ENCODE results near the gene CCDC87. TPM values are rescaled to one million over a fixed set of nuclear protein-coding genes. Genes with fewer than 3 reads are reported as not detected.

Gene CCDC87
- total RNA-seq, 6 experiments from 2014 or later, result 0.07 to 0.37 (median 0.12) TPM; not detected in 1

DNA sequence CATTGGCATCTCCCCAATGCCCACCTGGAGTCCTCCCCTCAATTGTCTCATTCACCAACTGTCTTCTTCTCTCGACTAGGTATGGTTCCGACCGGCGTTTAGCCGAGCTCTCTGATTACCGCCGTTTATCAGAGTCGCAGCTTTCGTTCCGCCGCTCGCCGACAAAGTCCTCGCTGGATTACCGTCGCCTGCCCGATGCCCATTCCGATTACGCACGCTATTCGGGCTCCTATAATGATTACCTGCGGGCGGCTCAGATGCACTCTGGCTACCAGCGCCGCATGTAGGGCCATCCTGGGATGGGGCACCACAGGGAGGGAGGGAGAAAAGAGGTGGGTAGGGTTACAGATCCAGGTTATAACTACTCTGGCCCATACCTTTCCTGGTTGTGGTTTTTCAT lies 33.5 kb upstream of the CCDC87 start:
- Histone ChIP-seq H3K36me3 (peaks cover 12 to 65% (median 39%) of the 10 kb centered on the region in 4 donors), H3K4me3 (no peak overlapping the region), H3K27me3 (no peaks in the 10 kb centered on the region), H3K9me3 (no peaks in the 10 kb centered on the region), H3K27ac (no peak overlapping the region), H3K4me1 (peaks cover 0 to 20% (median 6%) of the 10 kb centered on the region in 4 donors)
- DNase-seq (no peak), ATAC-seq (no peak)
- WGBS (ENCODE audit: insufficient coverage, low coverage, low lambda C conversion rate, missing lambda C conversion rate), result 94% methylated on average over 9 of the region's 25 CpGs
- no peak for TF ChIP-seq POLR2A (IDR thresholded peaks at IDR 0.05)
- TF ChIP-seq, protein P1, sequence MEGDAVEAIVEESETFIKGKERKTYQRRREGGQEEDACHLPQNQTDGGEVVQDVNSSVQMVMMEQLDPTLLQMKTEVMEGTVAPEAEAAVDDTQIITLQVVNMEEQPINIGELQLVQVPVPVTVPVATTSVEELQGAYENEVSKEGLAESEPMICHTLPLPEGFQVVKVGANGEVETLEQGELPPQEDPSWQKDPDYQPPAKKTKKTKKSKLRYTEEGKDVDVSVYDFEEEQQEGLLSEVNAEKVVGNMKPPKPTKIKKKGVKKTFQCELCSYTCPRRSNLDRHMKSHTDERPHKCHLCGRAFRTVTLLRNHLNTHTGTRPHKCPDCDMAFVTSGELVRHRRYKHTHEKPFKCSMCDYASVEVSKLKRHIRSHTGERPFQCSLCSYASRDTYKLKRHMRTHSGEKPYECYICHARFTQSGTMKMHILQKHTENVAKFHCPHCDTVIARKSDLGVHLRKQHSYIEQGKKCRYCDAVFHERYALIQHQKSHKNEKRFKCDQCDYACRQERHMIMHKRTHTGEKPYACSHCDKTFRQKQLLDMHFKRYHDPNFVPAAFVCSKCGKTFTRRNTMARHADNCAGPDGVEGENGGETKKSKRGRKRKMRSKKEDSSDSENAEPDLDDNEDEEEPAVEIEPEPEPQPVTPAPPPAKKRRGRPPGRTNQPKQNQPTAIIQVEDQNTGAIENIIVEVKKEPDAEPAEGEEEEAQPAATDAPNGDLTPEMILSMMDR (IDR thresholded peaks at IDR 0.05), result no peak
- intact Hi-C loops (cut with DNase I), result no loop called here

DNA sequence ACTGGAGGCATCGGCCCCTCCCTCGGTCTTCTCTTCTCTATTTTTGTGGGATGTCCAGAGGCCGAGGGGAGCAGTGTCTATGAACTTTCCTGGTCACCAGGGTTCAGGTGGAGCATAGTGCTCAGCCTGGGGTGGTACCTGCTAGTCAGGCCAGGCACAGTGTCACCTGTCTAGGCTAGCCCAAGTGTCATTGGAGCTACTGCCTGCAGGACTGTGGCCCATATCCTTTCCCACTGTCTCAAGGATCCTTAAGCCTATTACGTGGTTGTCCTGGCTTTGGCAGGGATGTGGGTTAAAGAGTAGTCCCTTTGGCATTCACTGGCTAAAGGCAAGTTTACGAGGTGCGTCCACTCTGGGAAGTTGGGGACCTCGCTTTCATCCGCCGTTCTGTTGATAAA lies 32.9 kb upstream of the CCDC87 start:
- Histone ChIP-seq H3K27ac (no peak overlapping the region), H3K9me3 (no peaks in the 10 kb centered on the region), H3K4me1 (peaks cover 0 to 27% (median 9%) of the 10 kb centered on the region in 4 donors), H3K36me3 (peaks cover 12 to 65% (median 39%) of the 10 kb centered on the region in 4 donors), H3K4me3 (no peak overlapping the region), H3K27me3 (no peaks in the 10 kb centered on the region)
- DNase-seq (no peak), ATAC-seq (peak in 1 of 4 donors; percentile 5)
- 91% methylated on average over 6 of the region's 9 CpGs for WGBS (ENCODE audit: insufficient coverage, low coverage, low lambda C conversion rate, missing lambda C conversion rate)
- intact Hi-C loops (cut with DNase I), result no loop called here
- TF ChIP-seq, protein P1 (IDR thresholded peaks at IDR 0.05), result no peak
- no peak for TF ChIP-seq POLR2A (IDR thresholded peaks at IDR 0.05)

DNA sequence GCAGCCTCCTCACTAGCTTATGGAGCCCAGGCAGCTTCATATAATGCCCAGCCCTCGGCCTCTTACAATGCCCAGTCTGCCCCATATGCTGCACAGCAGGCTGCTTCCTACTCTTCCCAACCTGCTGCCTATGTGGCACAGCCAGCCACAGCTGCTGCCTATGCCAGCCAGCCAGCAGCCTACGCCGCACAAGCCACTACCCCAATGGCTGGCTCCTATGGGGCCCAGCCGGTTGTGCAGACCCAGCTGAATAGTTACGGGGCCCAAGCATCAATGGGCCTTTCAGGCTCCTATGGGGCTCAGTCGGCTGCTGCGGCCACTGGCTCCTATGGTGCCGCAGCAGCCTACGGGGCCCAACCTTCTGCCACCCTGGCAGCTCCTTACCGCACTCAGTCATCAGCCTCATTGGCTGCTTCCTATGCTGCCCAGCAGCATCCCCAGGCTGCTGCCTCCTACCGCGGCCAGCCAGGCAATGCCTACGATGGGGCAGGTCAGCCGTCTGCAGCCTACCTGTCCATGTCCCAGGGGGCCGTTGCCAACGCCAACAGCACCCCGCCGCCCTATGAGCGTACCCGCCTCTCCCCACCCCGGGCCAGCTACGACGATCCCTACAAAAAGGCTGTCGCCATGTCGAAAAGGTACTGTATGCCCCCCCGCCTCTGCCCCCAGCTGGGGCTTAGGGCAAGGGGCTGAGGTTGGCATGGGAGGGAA lies 32.3 kb upstream of the CCDC87 start:
- intact Hi-C loops (cut with DNase I), result no loop called here
- WGBS (ENCODE audit: insufficient coverage, low coverage, low lambda C conversion rate, missing lambda C conversion rate), result no CpG with 5 or more reads among the region's 26 CpGs
- Histone ChIP-seq H3K36me3 (peaks cover 12 to 62% (median 36%) of the 10 kb centered on the region in 4 donors), H3K27ac (no peak overlapping the region), H3K9me3 (no peaks in the 10 kb centered on the region), H3K27me3 (no peaks in the 10 kb centered on the region), H3K4me3 (no peak overlapping the region), H3K4me1 (peaks cover 0 to 29% (median 11%) of the 10 kb centered on the region in 4 donors)
- peak in 1 of 4 donors; percentile 4 for ATAC-seq
- TF ChIP-seq, protein P1 (IDR thresholded peaks at IDR 0.05), result no peak
- TF ChIP-seq POLR2A (IDR thresholded peaks at IDR 0.05), result no peak
- DNase-seq, result no peak

DNA sequence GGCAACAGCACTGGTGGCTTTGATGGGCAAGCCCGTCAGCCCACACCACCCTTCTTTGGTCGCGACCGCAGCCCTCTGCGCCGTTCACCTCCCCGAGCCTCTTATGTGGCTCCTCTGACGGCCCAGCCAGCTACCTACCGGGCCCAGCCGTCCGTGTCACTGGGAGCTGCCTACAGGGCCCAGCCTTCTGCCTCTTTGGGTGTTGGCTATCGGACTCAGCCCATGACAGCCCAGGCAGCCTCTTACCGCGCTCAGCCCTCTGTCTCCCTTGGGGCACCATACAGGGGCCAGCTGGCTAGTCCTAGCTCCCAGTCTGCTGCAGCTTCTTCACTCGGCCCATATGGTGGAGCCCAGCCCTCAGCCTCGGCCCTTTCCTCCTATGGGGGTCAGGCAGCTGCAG lies 31.6 kb upstream of the CCDC87 start:
- H3K36me3 ChIP-seq, result peaks cover 12 to 55% (median 34%) of the 10 kb centered on the region in 4 donors
- H3K27ac ChIP-seq, result no peak overlapping the region
- intact Hi-C loops (cut with DNase I), result no loop called here
- H3K4me3 ChIP-seq, result no peak overlapping the region
- ATAC-seq (peak in 2 of 4 donors; percentile 18 to 25), DNase-seq (no peak)
- no peak for TF ChIP-seq POLR2A (IDR thresholded peaks at IDR 0.05)
- TF ChIP-seq, protein P1 (IDR thresholded peaks at IDR 0.05), result no peak
- H3K9me3 ChIP-seq, result no peaks in the 10 kb centered on the region
- H3K4me1 ChIP-seq, result peaks cover 0 to 35% (median 14%) of the 10 kb centered on the region in 4 donors
- no peaks in the 10 kb centered on the region for H3K27me3 ChIP-seq
- 90% methylated on average over 9 of the region's 16 CpGs for WGBS (ENCODE audit: insufficient coverage, low coverage, low lambda C conversion rate, missing lambda C conversion rate)
